ENCODE data around the gene ADGRA3. TPM values are rescaled to one million over a fixed set of nuclear protein-coding genes. Genes with fewer than 3 reads are reported as not detected.

ADGRA3 gene
- total RNA-seq, 4 donors from 2014 or later: 17.1 to 86.4 (median 25.7) TPM

GRCh38 chr4:22498866-22499265 is 17.0 kb downstream of the ADGRA3 start:
- H3K27ac ChIP-seq: peak overlapping the region in 3 of 4 donors; percentile 67 to 81 (median 75)
- DNase-seq (no peak), ATAC-seq (no peak)
- H3K27me3 ChIP-seq: no peaks in the 10 kb centered on the region
- no peaks in the 10 kb centered on the region for H3K36me3 ChIP-seq
- in situ Hi-C loops (cut with MboI; ENCODE audit: low sequenced_read_pairs in 4 of 4): no loop called here
- no peak overlapping the region for H3K4me3 ChIP-seq
- no peak for TF ChIP-seq CTCF (IDR thresholded peaks at IDR 0.05 in 4 of 5, conservative IDR thresholded peaks at IDR 0.05 in 1 of 5)
- no peak for TF ChIP-seq POLR2A (IDR thresholded peaks at IDR 0.05)
- peaks cover 12 to 25% of the 10 kb centered on the region in 2 donors for H3K4me1 ChIP-seq
- intact Hi-C loops (cut with DNase I; ENCODE audit: low total_unique reads): no loop called here
- no peaks in the 10 kb centered on the region for H3K9me3 ChIP-seq

DNA sequence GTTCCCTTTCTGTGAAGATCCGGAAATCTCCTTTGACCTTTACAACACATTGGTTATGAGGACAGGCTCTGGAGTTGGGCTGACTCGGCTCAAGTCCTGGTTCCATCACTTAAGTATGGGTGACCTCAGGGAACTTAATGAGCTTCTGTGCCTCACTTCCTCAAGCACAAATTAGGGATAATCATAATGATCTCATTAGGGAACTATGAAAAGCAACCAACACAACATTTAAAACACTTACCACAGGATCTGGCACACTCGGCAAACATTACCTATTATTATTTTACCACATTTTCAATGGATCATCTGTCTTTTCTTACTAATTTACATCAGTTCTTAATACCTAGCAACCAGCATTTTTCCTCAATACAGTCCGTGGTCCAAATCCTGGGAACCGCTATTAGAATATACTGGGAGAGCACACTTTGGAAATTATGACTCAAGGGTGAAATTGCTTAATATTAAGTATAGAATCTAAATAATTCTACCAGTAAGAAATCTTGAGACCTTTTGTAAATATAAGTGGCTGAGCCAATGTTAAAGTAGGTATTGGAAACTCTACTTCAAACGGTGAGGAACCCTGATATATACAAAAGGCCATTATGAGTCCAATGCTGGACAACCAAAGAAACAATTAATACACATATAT is 19.6 kb downstream of the ADGRA3 start:
- Histone ChIP-seq H3K27ac (peak overlapping the region in 2 of 4 donors; percentile 44 to 81), H3K27me3 (no peaks in the 10 kb centered on the region), H3K4me1 (peaks cover 0 to 30% of the 10 kb centered on the region in 2 donors), H3K36me3 (no peaks in the 10 kb centered on the region), H3K4me3 (no peak overlapping the region), H3K9me3 (no peaks in the 10 kb centered on the region)
- TF ChIP-seq POLR2A (IDR thresholded peaks at IDR 0.05): no peak
- no peak for TF ChIP-seq CTCF (IDR thresholded peaks at IDR 0.05 in 4 of 5, conservative IDR thresholded peaks at IDR 0.05 in 1 of 5)
- no peak for ATAC-seq
- in situ Hi-C loops (cut with MboI; ENCODE audit: low sequenced_read_pairs in 4 of 4) (no loop called here), intact Hi-C loops (cut with DNase I; ENCODE audit: low total_unique reads) (no loop called here)
- no peak for DNase-seq

DNA sequence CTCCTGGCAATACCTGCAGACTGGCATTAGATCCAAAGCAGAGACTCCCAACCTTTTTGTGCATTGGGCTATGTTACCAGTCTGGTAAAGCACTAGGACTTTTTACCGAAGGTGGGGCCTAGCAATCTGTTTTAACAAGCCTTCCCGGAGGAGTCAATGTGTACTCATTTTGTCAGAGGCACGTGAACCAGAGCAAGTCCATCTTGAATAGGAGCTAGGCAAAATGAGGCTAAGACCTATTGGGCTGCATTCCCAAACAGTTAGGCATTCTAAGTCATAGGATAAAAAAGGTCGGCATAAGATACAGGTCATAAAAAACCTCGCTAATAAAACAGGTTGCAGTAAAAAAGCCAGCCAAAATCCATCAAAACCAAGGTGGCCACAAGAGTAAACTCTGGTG is 22.3 kb downstream of the ADGRA3 start:
- intact Hi-C loops (cut with DNase I; ENCODE audit: low total_unique reads): no loop called here
- Histone ChIP-seq H3K27ac (peak overlapping the region in 2 of 4 donors; percentile 31 to 44), H3K4me3 (no peak overlapping the region), H3K36me3 (no peaks in the 10 kb centered on the region), H3K9me3 (no peaks in the 10 kb centered on the region), H3K27me3 (no peaks in the 10 kb centered on the region), H3K4me1 (peaks cover 24 to 48% of the 10 kb centered on the region in 2 donors)
- no peak for TF ChIP-seq POLR2A (IDR thresholded peaks at IDR 0.05)
- TF ChIP-seq CTCF (IDR thresholded peaks at IDR 0.05 in 4 of 5, conservative IDR thresholded peaks at IDR 0.05 in 1 of 5): no peak
- no peak for DNase-seq
- ATAC-seq: peak in 1 of 2 donors; percentile 46
- in situ Hi-C loops (cut with MboI; ENCODE audit: low sequenced_read_pairs in 4 of 4): no loop called here

GRCh38 chr4:22492987-22493386 is 22.9 kb downstream of the ADGRA3 start:
- TF ChIP-seq POLR2A (IDR thresholded peaks at IDR 0.05) (no peak), CTCF (IDR thresholded peaks at IDR 0.05 in 4 of 5, conservative IDR thresholded peaks at IDR 0.05 in 1 of 5) (no peak)
- H3K27me3 ChIP-seq: no peaks in the 10 kb centered on the region
- H3K36me3 ChIP-seq: no peaks in the 10 kb centered on the region
- DNase-seq (no peak), ATAC-seq (no peak)
- H3K4me1 ChIP-seq: peaks cover 29 to 53% of the 10 kb centered on the region in 2 donors
- in situ Hi-C loops (cut with MboI; ENCODE audit: low sequenced_read_pairs in 4 of 4): no loop called here
- H3K9me3 ChIP-seq: no peaks in the 10 kb centered on the region
- H3K27ac ChIP-seq: peak overlapping the region in 1 of 4 donors; percentile 44
- intact Hi-C loops (cut with DNase I; ENCODE audit: low total_unique reads): no loop called here
- H3K4me3 ChIP-seq: no peak overlapping the region

DNA sequence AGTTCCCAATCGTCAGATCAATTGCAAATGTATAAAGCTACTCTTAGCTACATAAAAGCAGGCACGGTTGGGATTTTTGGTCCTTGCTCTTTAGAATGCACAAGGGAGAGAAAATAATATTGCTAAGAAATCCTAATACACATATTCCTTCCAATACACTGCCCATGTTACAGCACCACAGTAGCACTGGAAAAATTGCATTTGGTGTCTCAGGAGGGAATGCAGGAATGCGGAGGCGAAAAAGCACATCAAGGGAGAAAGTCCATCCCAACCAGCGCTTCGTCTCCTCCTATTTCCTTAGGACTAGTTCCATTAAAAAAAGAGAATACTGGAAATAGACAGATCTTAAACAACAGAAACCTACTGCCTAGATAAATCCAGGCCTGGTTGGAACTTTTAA is 23.9 kb downstream of the ADGRA3 start:
- Histone ChIP-seq H3K4me3 (no peak overlapping the region), H3K9me3 (no peaks in the 10 kb centered on the region), H3K27me3 (no peaks in the 10 kb centered on the region), H3K27ac (no peak overlapping the region), H3K4me1 (peaks cover 40 to 61% of the 10 kb centered on the region in 2 donors), H3K36me3 (no peaks in the 10 kb centered on the region)
- intact Hi-C loops (cut with DNase I; ENCODE audit: low total_unique reads): no loop called here
- DNase-seq (no peak), ATAC-seq (no peak)
- in situ Hi-C loops (cut with MboI; ENCODE audit: low sequenced_read_pairs in 4 of 4): no loop called here
- no peak for TF ChIP-seq POLR2A (IDR thresholded peaks at IDR 0.05)
- no peak for TF ChIP-seq CTCF (IDR thresholded peaks at IDR 0.05 in 4 of 5, conservative IDR thresholded peaks at IDR 0.05 in 1 of 5)
